ENCODE measurements around the gene ZNF804A. TPM values are rescaled to one million over a fixed set of nuclear protein-coding genes. Genes with fewer than 3 reads are reported as not detected.

Gene ZNF804A
- total RNA-seq (4.3 TPM), polyA plus RNA-seq (0.35 TPM)

- H3K36me3 ChIP-seq (ENCODE audit: insufficient read depth) = no peaks in the 10 kb centered on the region
- H3K4me3 ChIP-seq (ENCODE audit: low read depth, low read length) = peak within 1 kb of the TSS; percentile 57
- no peak for DNase-seq (ENCODE audit: extremely low spot score)
- H3K27ac ChIP-seq (ENCODE audit: low read depth) = peak within 1 kb of the TSS; percentile 27
- under 1% methylated on average over 88 of the region's 88 CpGs for WGBS
- no peaks in the 10 kb centered on the region for H3K4me1 ChIP-seq (ENCODE audit: insufficient read depth)
Observed at GRCh38 chr2:184598316-184599053, at the start of gene ZNF804A. TSS of gene ZNF804A (plus strand) at chr2:184598529. CDS start at chr2:184598960, 431 bp downstream.

GRCh38 chr2:184549153-184549552 is 49.2 kb upstream of the ZNF804A start:
- no peak for DNase-seq (ENCODE audit: extremely low spot score)
- Histone ChIP-seq H3K4me1 (ENCODE audit: insufficient read depth) (no peaks in the 10 kb centered on the region), H3K27ac (ENCODE audit: low read depth) (no peak overlapping the region), H3K36me3 (ENCODE audit: insufficient read depth) (no peaks in the 10 kb centered on the region), H3K4me3 (ENCODE audit: low read depth, low read length) (no peak overlapping the region)
- 91% methylated on average over 2 of the region's 2 CpGs for WGBS

GRCh38 chr2:184551626-184552025 is 46.7 kb upstream of the ZNF804A start:
- H3K4me3 ChIP-seq (ENCODE audit: low read depth, low read length) = no peak overlapping the region
- DNase-seq (ENCODE audit: extremely low spot score) = no peak
- no peak overlapping the region for H3K27ac ChIP-seq (ENCODE audit: low read depth)
- WGBS = 93% methylated on average over 1 of the region's 1 CpG
- no peaks in the 10 kb centered on the region for H3K4me1 ChIP-seq (ENCODE audit: insufficient read depth)
- no peaks in the 10 kb centered on the region for H3K36me3 ChIP-seq (ENCODE audit: insufficient read depth)

- no peak for DNase-seq (ENCODE audit: extremely low spot score)
- Histone ChIP-seq H3K27ac (ENCODE audit: low read depth) (no peak overlapping the region), H3K4me3 (ENCODE audit: low read depth, low read length) (no peak overlapping the region), H3K4me1 (ENCODE audit: insufficient read depth) (no peaks in the 10 kb centered on the region), H3K36me3 (ENCODE audit: insufficient read depth) (no peaks in the 10 kb centered on the region)
Observed at GRCh38 chr2:184554736-184555135, 43.6 kb upstream of the ZNF804A start.

GRCh38 chr2:184555352-184555751 is 43.0 kb upstream of the ZNF804A start:
- DNase-seq (ENCODE audit: extremely low spot score) = no peak
- whole genome bisulfite sequencing = 73% methylated on average over 5 of the region's 5 CpGs
- Histone ChIP-seq H3K4me1 (ENCODE audit: insufficient read depth) (no peaks in the 10 kb centered on the region), H3K4me3 (ENCODE audit: low read depth, low read length) (no peak overlapping the region), H3K27ac (ENCODE audit: low read depth) (no peak overlapping the region), H3K36me3 (ENCODE audit: insufficient read depth) (no peaks in the 10 kb centered on the region)

- Histone ChIP-seq H3K4me1 (ENCODE audit: insufficient read depth) (no peaks in the 10 kb centered on the region), H3K27ac (ENCODE audit: low read depth) (no peak overlapping the region), H3K36me3 (ENCODE audit: insufficient read depth) (no peaks in the 10 kb centered on the region), H3K4me3 (ENCODE audit: low read depth, low read length) (no peak overlapping the region)
- WGBS = 59% methylated on average over 1 of the region's 1 CpG
- no peak for DNase-seq (ENCODE audit: extremely low spot score)
Observed at GRCh38 chr2:184556639-184557038, 41.7 kb upstream of the ZNF804A start.

GRCh38 chr2:184558713-184559464 is 39.4 kb upstream of the ZNF804A start:
- Histone ChIP-seq H3K27ac (ENCODE audit: low read depth) (no peak overlapping the region), H3K4me3 (ENCODE audit: low read depth, low read length) (no peak overlapping the region), H3K36me3 (ENCODE audit: insufficient read depth) (no peaks in the 10 kb centered on the region), H3K4me1 (ENCODE audit: insufficient read depth) (no peaks in the 10 kb centered on the region)
- no peak for DNase-seq (ENCODE audit: extremely low spot score)
- WGBS = 78% methylated on average over 5 of the region's 5 CpGs

- Histone ChIP-seq H3K4me3 (ENCODE audit: low read depth, low read length) (no peak overlapping the region), H3K27ac (ENCODE audit: low read depth) (no peak overlapping the region), H3K36me3 (ENCODE audit: insufficient read depth) (no peaks in the 10 kb centered on the region), H3K4me1 (ENCODE audit: insufficient read depth) (no peaks in the 10 kb centered on the region)
- DNase-seq (ENCODE audit: extremely low spot score) = no peak
- 97% methylated on average over 17 of the region's 17 CpGs for WGBS
Observed at GRCh38 chr2:184560603-184561002, 37.7 kb upstream of the ZNF804A start.

- no peaks in the 10 kb centered on the region for H3K4me1 ChIP-seq (ENCODE audit: insufficient read depth)
- H3K4me3 ChIP-seq (ENCODE audit: low read depth, low read length) = no peak overlapping the region
- DNase-seq (ENCODE audit: extremely low spot score) = no peak
- H3K27ac ChIP-seq (ENCODE audit: low read depth) = no peak overlapping the region
- WGBS = 69% methylated on average over 2 of the region's 2 CpGs
- no peaks in the 10 kb centered on the region for H3K36me3 ChIP-seq (ENCODE audit: insufficient read depth)
Observed at GRCh38 chr2:184562532-184562931, 35.8 kb upstream of the ZNF804A start.

GRCh38 chr2:184564092-184564491 is 34.2 kb upstream of the ZNF804A start:
- 29% methylated on average over 1 of the region's 1 CpG for WGBS
- Histone ChIP-seq H3K4me3 (ENCODE audit: low read depth, low read length) (no peak overlapping the region), H3K4me1 (ENCODE audit: insufficient read depth) (no peaks in the 10 kb centered on the region), H3K27ac (ENCODE audit: low read depth) (no peak overlapping the region), H3K36me3 (ENCODE audit: insufficient read depth) (no peaks in the 10 kb centered on the region)
- no peak for DNase-seq (ENCODE audit: extremely low spot score)

GRCh38 chr2:184566716-184567115 is 31.6 kb upstream of the ZNF804A start:
- H3K36me3 ChIP-seq (ENCODE audit: insufficient read depth) = no peaks in the 10 kb centered on the region
- 91% methylated on average over 3 of the region's 3 CpGs for WGBS
- H3K27ac ChIP-seq (ENCODE audit: low read depth) = no peak overlapping the region
- H3K4me3 ChIP-seq (ENCODE audit: low read depth, low read length) = no peak overlapping the region
- no peak for DNase-seq (ENCODE audit: extremely low spot score)
- no peaks in the 10 kb centered on the region for H3K4me1 ChIP-seq (ENCODE audit: insufficient read depth)

GRCh38 chr2:184577056-184577455 is 21.3 kb upstream of the ZNF804A start:
- 93% methylated on average over 1 of the region's 1 CpG for WGBS
- no peak for DNase-seq (ENCODE audit: extremely low spot score)
- Histone ChIP-seq H3K4me1 (ENCODE audit: insufficient read depth) (no peaks in the 10 kb centered on the region), H3K27ac (ENCODE audit: low read depth) (no peak overlapping the region), H3K36me3 (ENCODE audit: insufficient read depth) (no peaks in the 10 kb centered on the region), H3K4me3 (ENCODE audit: low read depth, low read length) (no peak overlapping the region)

GRCh38 chr2:184577743-184578142 is 20.6 kb upstream of the ZNF804A start:
- no peaks in the 10 kb centered on the region for H3K4me1 ChIP-seq (ENCODE audit: insufficient read depth)
- 66% methylated on average over 4 of the region's 4 CpGs for WGBS

GRCh38 chr2:184579226-184579625 is 19.1 kb upstream of the ZNF804A start:
- Histone ChIP-seq H3K36me3 (ENCODE audit: insufficient read depth) (no peaks in the 10 kb centered on the region), H3K4me1 (ENCODE audit: insufficient read depth) (no peaks in the 10 kb centered on the region), H3K4me3 (ENCODE audit: low read depth, low read length) (no peak overlapping the region), H3K27ac (ENCODE audit: low read depth) (no peak overlapping the region)
- no peak for DNase-seq (ENCODE audit: extremely low spot score)
- WGBS = 79% methylated on average over 4 of the region's 4 CpGs

More at GRCh38 chr2:184577743-184578142, 20.6 kb upstream of the ZNF804A start:
- Histone ChIP-seq H3K4me3 (ENCODE audit: low read depth, low read length) (no peak overlapping the region), H3K27ac (ENCODE audit: low read depth) (no peak overlapping the region), H3K36me3 (ENCODE audit: insufficient read depth) (no peaks in the 10 kb centered on the region)
- DNase-seq (ENCODE audit: extremely low spot score) = no peak

Data from urinary bladder (tissue), 4 donors.